Central memory CD8-positive, alpha-beta T cell (primary cell): ENCODE data around the gene MIDN.
A peak's percentile ranks its signal among the peaks of the same experiment; 100 is the strongest.

Source experiments
- ATAC-seq: fragments of 150-1000 bp; cut with Tn5 transposase; replicated peaks from 2 replicates; pipeline ENCODE4 v1.10.0; 2022; ENCODE audit warnings: mild to moderate bottlenecking, moderate FRiP score, moderate number of reproducible peaks; ENCODE audit not compliant: poor library complexity, severe bottlenecking; ENCODE audit errors: extremely low read depth
- DNase-seq, 2 donors: peaks; one replicate each; pipeline ENCODE4 v3.0.0; 2021; ENCODE audit warnings: low spot score in 2 of 2
- H3K27ac Mint-ChIP-seq: one replicate; pipeline ENCODE4 v1.8.0; 2022; ENCODE audit warnings: low read depth, mild to moderate bottlenecking, moderate library complexity, mixed read lengths
- H3K27me3 Mint-ChIP-seq: one replicate; pipeline ENCODE4 v1.8.0; 2022; ENCODE audit warnings: mixed read lengths
- H3K36me3 Mint-ChIP-seq: one replicate; pipeline ENCODE4 v1.8.0; 2022; ENCODE audit warnings: mild to moderate bottlenecking, moderate library complexity, mixed read lengths; ENCODE audit not compliant: insufficient read depth
- H3K4me1 Mint-ChIP-seq: one replicate; pipeline ENCODE4 v1.8.0; 2022; ENCODE audit warnings: mixed read lengths
- H3K4me3 Mint-ChIP-seq: one replicate; pipeline ENCODE4 v1.8.0; 2022; ENCODE audit warnings: mild to moderate bottlenecking, moderate library complexity, mixed read lengths
- H3K9me3 Mint-ChIP-seq: one replicate; pipeline ENCODE4 v1.8.0; 2022; ENCODE audit warnings: mixed read lengths

MIDN gene

GRCh38 chr19:1279782-1280341 is 31.5 kb downstream of the MIDN start:
- H3K27ac Mint-ChIP-seq = peak overlapping the region; percentile 87
- no peaks in the 10 kb centered on the region for H3K9me3 Mint-ChIP-seq
- peaks cover 27% of the 10 kb centered on the region for H3K4me1 Mint-ChIP-seq
- H3K27me3 Mint-ChIP-seq = peaks cover 11% of the 10 kb centered on the region
- H3K36me3 Mint-ChIP-seq = peaks cover 15% of the 10 kb centered on the region
- ATAC-seq = no peak
- peak; percentile 58 to 67 for DNase-seq
- H3K4me3 Mint-ChIP-seq = peak overlapping the region; percentile 50

GRCh38 chr19:1280636-1281568 is 32.5 kb downstream of the MIDN start:
- Mint-ChIP-seq H3K27ac (peak overlapping the region; percentile 87), H3K36me3 (peaks cover 9% of the 10 kb centered on the region), H3K27me3 (peaks cover 15% of the 10 kb centered on the region), H3K4me1 (peaks cover 27% of the 10 kb centered on the region), H3K9me3 (no peaks in the 10 kb centered on the region), H3K4me3 (no peak overlapping the region)
- DNase-seq = no peak
- ATAC-seq = no peak

GRCh38 chr19:1281569-1282287 is 33.3 kb downstream of the MIDN start:
- H3K4me3 Mint-ChIP-seq = no peak overlapping the region
- peaks cover 24% of the 10 kb centered on the region for H3K4me1 Mint-ChIP-seq
- no peaks in the 10 kb centered on the region for H3K9me3 Mint-ChIP-seq
- DNase-seq = no peak
- peaks cover 22% of the 10 kb centered on the region for H3K27me3 Mint-ChIP-seq
- H3K36me3 Mint-ChIP-seq = peaks cover 7% of the 10 kb centered on the region
- no peak for ATAC-seq
- H3K27ac Mint-ChIP-seq = no peak overlapping the region

GRCh38 chr19:1282588-1283206 is 34.3 kb downstream of the MIDN start:
- H3K9me3 Mint-ChIP-seq = no peaks in the 10 kb centered on the region
- no peak for DNase-seq
- H3K4me3 Mint-ChIP-seq = no peak overlapping the region
- peaks cover 22% of the 10 kb centered on the region for H3K4me1 Mint-ChIP-seq
- H3K27ac Mint-ChIP-seq = no peak overlapping the region
- peaks cover 24% of the 10 kb centered on the region for H3K27me3 Mint-ChIP-seq
- peaks cover 7% of the 10 kb centered on the region for H3K36me3 Mint-ChIP-seq
- ATAC-seq = no peak

GRCh38 chr19:1283207-1283916 is 35.0 kb downstream of the MIDN start:
- Mint-ChIP-seq H3K4me3 (no peak overlapping the region), H3K27ac (no peak overlapping the region), H3K9me3 (no peaks in the 10 kb centered on the region), H3K4me1 (peaks cover 22% of the 10 kb centered on the region), H3K27me3 (peaks cover 24% of the 10 kb centered on the region), H3K36me3 (peaks cover 5% of the 10 kb centered on the region)
- DNase-seq (no peak), ATAC-seq (no peak)

- DNase-seq = no peak
- Mint-ChIP-seq H3K4me3 (no peak overlapping the region), H3K27me3 (peaks cover 24% of the 10 kb centered on the region), H3K27ac (no peak overlapping the region), H3K9me3 (no peaks in the 10 kb centered on the region), H3K36me3 (peaks cover 5% of the 10 kb centered on the region), H3K4me1 (peaks cover 22% of the 10 kb centered on the region)
- ATAC-seq = no peak
Observed at GRCh38 chr19:1283917-1284292, 35.5 kb downstream of the MIDN start.

GRCh38 chr19:1284293-1284978 is 36.1 kb downstream of the MIDN start:
- DNase-seq (no peak), ATAC-seq (no peak)
- Mint-ChIP-seq H3K4me1 (peaks cover 21% of the 10 kb centered on the region), H3K9me3 (no peaks in the 10 kb centered on the region), H3K36me3 (peaks cover 5% of the 10 kb centered on the region), H3K4me3 (peak overlapping the region; percentile 40), H3K27ac (no peak overlapping the region), H3K27me3 (peaks cover 24% of the 10 kb centered on the region)

- Mint-ChIP-seq H3K36me3 (peaks cover 2% of the 10 kb centered on the region), H3K4me1 (peaks cover 14% of the 10 kb centered on the region), H3K4me3 (peak overlapping the region; percentile 40), H3K9me3 (no peaks in the 10 kb centered on the region), H3K27ac (no peak overlapping the region), H3K27me3 (peaks cover 24% of the 10 kb centered on the region)
- DNase-seq = no peak
- ATAC-seq = no peak
Observed at GRCh38 chr19:1284979-1285736, 36.8 kb downstream of the MIDN start.

- Mint-ChIP-seq H3K9me3 (no peaks in the 10 kb centered on the region), H3K4me3 (peak within 1 kb of the TSS; percentile 69), H3K36me3 (peaks cover 2% of the 10 kb centered on the region), H3K27ac (no peak within 1 kb of the TSS), H3K27me3 (peaks cover 24% of the 10 kb centered on the region), H3K4me1 (peaks cover 9% of the 10 kb centered on the region)
- DNase-seq (no peak), ATAC-seq (no peak)
Observed at GRCh38 chr19:1285737-1286360, 37.5 kb downstream of the MIDN start, which contains the start of gene EFNA2. Gene EFNA2 (plus strand): TSS chr19:1285873. CDS start chr19:1286169, 296 bp downstream.

GRCh38 chr19:1286487-1287353 is 38.3 kb downstream of the MIDN start:
- peak overlapping the region; percentile 69 for H3K4me3 Mint-ChIP-seq
- no peak overlapping the region for H3K27ac Mint-ChIP-seq
- no peaks in the 10 kb centered on the region for H3K36me3 Mint-ChIP-seq
- peaks cover 24% of the 10 kb centered on the region for H3K27me3 Mint-ChIP-seq
- no peaks in the 10 kb centered on the region for H3K9me3 Mint-ChIP-seq
- ATAC-seq (no peak), DNase-seq (no peak)
- peaks cover 6% of the 10 kb centered on the region for H3K4me1 Mint-ChIP-seq
